HS-27A (cell line): ENCODE results near the gene SELENOS.

ENCODE experiments used
- DNase-seq: peaks from one replicate; pipeline ENCODE4 v3.0.0-alpha.2; 2012; ENCODE audit warnings: low read depth, missing footprints

SELENOS gene

DNA sequence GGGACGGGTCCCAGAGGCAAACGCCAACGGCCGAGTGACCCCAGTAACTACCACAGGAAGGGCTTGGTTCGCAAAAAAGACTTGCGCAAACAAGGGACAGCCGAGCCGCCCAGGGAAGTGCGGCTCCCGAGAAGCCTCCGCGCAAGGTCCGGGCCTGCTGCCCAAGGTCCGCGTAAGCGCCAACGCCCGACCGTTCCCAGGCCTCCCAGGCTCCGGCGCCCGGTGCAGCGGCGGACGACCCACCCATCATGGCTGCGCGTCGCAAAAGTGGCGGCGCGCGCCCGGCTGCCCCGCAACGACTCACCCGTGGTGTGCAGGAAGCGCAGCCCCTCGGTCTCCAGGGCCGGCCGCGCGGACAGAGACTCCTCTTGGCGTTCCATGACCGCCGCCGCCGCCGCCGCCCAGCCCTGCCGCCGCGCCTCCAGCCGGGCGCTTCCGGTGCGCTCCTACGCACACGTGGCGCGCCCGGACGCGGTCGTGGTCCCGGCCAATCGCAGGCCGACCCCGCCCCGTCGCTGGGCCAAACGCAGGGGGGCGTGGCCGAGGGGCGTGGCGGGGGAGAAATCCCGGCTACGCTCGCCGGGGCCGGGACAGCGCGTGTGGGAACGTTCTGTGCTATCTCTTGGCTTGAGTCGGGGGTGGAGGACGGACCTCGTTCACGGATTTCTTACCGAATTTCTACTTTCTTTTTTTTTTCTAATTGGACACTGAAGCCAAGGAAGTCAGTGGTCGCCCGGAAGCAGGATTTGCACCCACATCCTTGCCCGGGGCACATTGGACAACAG is at the start of gene SELENOS:
SELENOS (minus strand) TSS at position 448 of the 785 bp plus-strand sequence; CDS start at position 380, 68 bp downstream.
- DNase-seq, result peak; percentile 47

DNA sequence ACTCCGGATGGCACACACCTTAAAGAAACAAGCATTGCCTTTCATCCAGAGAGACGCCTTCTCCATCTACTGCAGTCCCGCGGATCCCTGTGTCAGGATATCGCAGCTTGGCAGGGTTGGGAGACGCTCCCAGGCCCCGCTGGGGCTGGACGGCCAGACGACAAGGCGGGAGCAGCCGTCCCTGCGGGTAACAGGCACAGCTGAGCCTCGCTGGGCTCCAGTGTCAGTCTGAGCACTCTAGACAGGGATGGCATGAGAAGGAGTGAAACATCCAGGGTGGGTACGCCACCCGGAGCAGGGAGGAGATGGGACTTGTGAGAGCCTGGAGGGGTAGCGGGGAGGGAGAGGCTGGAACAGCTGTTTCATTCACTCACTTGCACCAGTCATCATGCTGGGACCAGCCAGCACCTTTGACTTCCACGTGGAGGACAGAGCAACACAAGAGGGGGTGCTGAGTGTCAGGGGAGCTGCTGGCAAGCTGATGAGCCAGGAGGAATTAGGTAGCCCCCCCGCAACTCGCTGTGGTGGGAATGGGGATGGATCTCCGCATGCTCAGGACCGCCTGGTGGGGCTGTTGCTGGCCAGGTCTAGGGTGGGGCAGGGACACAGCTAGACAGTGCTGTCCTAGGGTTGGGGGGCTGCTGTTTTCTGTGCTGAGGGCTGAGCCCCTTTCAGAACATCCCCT is 49.3 kb upstream of the SELENOS start:
- DNase-seq, result no peak

DNA sequence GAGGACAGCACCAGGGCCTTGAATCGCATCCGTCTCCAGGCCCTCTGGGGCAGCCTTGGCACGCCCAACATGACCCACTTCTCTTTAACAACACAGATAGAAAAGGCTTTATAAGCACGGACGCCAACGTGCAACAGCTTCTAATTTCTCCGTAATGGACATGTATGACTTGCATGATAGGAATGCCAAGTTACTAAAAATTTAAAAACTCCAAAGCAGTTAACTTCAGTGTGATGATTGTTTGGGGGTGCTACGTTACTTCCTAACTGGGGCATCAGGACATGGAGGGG is 48.7 kb upstream of the SELENOS start:
- DNase-seq, result no peak

GRCh38 chr15:101325263-101326025 is 48.2 kb upstream of the SELENOS start:
- no peak for DNase-seq

GRCh38 chr15:101324524-101325177 is 47.4 kb upstream of the SELENOS start:
- DNase-seq, result no peak

GRCh38 chr15:101323793-101324523 is 46.7 kb upstream of the SELENOS start:
- DNase-seq, result no peak

DNA sequence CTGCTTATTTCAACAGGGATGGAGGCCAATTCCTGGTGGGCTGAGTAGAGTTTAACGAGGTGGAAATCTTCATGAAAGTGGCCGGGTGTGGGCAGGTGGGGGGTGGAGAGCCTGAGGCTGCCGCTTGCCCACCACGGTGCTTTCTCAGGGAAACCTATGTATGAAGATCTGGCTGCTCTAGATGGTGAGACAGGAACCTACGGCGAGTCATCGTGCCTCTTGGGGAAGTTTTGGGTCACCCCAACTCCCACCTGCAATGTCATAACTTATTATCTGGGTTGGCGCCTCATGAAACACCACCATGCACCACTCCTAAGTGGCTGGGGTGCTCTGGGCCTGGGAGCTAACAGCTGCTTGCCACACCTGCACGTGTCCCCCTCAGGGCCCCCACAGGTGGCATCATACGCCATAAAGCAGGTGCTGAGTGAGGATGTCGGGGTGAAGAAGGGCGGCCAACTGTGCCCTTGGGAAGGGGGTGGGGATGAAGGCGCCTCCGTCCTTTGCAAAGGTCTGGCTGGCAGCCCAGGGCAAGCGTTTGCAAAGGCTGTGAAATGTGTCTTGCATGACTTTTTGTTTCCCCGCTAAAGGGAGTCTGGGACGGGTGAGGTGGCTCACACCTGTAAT is 45.7 kb upstream of the SELENOS start:
- DNase-seq, result no peak

DNA sequence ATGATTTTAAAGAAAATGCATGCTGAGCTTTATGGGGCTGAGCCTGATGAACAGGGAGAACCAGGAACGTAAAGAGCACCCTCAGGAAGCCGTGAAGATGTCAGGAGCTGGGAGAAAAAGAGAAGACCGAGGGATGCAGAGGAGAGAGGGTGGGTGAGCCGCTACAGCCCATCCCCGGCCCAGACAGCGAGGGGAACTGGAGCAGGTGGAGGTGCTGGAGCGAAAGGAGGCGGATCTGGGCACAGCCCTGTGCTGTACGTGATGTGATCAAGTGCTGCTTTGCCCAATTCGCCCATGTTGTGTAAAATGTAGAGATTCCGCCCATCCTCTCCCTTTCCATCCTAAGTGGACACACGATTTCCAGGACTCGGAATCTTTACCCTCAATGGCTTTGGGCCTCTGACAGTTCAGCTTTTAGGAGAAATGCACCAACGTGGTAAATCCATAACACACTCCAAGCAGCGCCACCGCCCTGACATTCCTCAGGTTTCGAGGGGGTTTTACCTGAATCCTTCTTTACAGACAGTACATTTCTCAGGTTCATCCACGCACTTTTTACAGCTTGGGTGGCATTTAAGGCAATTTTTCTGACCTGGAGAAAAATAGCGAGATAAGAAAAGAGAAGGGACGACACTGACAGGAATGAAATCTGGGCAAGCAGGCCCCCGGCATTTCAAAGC is 44.9 kb upstream of the SELENOS start:
- no peak for DNase-seq

DNA sequence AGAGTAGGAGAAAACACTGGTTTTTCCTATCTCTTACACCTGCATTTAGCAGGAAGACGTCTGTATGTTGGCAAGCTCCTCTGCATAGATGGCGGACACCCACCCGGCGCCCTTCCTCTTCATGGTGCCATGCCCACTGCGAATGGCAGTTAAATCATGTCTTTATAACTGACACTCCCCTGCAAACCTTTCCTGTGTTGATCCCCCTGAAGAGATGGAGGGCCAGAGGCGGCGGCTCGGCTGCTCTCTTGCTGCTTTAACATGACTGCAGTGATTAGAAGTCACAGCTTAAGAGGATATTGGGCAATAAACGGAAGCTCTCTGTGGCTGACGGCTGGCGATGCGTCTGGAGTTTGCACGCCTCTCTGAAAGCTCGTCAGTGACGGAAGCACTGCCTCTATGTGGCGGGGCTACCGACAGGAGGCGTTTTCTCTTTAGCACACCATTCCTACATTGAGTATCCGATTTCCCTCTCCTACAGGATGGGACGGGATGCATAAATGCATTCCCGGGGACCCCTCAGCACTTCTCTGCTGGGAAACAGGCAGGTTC is 43.3 kb upstream of the SELENOS start:
- DNase-seq, result no peak

GRCh38 chr15:101318839-101319238 is 41.6 kb upstream of the SELENOS start:
- DNase-seq, result no peak

DNA sequence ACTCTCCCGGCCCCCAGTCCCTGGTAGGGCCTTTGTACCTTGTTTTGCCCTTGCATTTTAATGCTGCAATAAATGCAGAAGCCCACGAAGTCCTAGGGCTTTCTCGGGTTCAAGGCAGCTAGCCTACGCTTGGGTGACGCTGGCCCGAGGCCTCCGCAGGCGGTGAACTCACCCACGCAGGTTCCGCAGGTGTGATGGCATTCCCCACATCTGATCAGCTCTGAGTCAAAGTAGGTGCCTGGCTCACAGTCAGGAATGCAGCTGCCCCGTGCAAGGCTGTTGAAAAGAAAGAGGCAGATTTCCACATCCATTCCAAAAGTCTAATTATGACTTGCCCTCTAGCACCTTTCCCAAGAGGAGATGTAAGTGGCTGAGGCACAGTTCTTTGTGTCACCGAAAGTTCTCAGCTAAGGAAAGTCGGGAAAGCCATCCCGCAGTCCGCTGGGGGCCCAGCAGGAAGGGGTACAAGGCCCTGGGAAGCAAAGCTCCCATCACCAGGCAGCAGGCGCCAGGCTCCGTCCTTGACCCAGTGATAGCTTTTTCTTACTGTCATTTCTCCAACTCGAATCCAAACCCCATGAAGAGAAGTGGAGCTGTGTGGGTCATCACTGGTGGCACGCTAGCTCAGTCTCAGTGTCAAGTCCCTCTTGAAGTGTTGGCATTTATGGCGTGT is 41.0 kb upstream of the SELENOS start:
- DNase-seq, result no peak

DNA sequence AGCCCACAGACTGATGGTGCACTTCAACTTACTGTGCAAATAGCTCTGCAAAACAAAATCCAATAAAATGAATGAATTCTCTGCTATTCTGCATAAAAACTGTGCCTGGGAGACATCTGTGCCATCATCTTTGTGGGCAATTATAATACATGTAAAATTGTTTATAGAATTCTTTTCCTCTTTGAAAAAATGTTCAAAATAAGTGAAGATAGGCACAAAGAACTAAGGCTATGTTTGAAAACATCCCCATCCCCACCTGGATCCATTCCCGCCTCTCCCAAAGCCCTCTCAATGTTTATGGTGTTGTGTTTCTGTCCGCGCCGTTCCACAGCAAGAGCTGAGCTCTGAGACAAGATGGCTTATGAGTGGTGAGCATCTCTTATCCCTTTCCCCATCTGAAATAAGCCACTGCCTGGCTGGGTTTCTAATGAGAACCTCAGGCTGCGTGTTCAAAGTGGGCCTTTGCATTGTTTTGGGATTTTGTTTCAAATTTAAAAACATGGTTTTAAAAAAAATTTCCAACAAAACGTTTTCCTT is 40.1 kb upstream of the SELENOS start:
- no peak for DNase-seq

DNA sequence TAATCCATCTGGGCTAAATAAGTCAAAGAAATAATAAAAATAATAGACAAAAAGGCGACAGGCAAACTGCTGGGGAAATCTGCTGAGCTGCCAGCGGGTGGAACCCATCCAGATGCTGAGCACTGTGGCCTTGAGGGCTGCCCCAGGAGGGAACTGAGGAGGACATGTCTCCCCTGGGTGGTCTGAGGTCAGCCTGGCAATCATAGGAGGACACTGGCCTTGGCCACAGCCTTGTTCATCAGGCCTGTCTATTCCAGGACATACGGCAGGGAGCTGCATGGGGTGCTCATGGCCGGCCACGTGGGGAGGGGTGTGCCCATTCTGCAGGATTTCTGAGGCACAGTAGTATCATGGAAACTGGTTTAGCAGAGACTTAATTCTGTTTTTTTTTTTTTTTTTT is 39.2 kb upstream of the SELENOS start:
- DNase-seq, result no peak

- no peak for DNase-seq
These were observed 38.5 kb upstream of the SELENOS start for GRCh38 chr15:101315736-101316135.

GRCh38 chr15:101314336-101315125 is 37.2 kb upstream of the SELENOS start:
- DNase-seq, result no peak

DNA sequence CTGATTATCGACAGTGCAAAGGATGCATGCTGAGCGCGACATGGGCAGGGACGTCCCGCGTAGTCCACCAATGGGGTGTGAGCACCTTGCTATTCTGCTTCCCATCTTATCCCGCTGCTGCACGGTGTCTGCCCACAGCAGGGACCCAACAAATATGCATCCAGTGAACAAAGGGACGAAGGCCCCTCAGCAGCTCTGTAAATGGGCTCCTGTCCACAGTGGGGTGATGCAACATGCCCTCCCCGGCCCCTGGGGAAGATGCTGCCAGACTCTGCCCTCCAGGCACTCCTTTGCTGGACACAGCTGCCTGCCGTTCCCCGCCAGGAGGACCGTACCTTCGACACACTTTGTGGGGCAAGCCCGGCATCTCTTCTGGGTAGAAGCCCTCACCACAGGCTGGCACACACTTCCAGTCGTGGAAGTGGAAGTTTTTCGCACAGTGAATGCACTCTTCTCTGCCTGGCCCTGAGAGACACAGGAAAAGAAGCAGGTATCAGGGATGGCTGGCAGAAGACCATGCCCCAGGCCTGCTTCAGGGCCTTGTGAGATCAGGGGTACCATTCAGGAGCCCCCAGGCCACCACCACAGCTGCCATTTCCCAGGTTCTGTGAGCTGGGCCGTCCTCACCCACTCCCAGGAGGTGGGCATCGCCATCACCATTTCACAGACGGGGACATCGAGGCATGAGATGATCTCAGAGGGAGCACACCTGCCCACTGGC is 35.9 kb upstream of the SELENOS start:
- no peak for DNase-seq

- DNase-seq, result no peak
These were observed 33.2 kb upstream of the SELENOS start for GRCh38 chr15:101310508-101310907.

GRCh38 chr15:101310161-101310480 is 32.8 kb upstream of the SELENOS start:
- no peak for DNase-seq
